OCI-LY1 (cell line): ENCODE results near the gene THUMPD2.

ENCODE experiments used
- CTCF ChIP-seq: fragments of 200-600 bp; sonication (generic), shearing (Covaris generic); IDR thresholded peaks from 2 replicates; pipeline ENCODE4 v1.5.1; 2017; ENCODE audit warnings: mild to moderate bottlenecking, antibody characterized with exemption, low read length, moderate library complexity, mixed read lengths
- EZH2 ChIP-seq: fragments of 200-600 bp; sonication (generic), shearing (Covaris generic); IDR thresholded peaks from 2 replicates; pipeline ENCODE4 v1.8.0; 2017; ENCODE audit warnings: borderline replicate concordance, mixed run types, mild to moderate bottlenecking, antibody characterized with exemption, low read length, moderate library complexity, mixed read lengths

GRCh38 chr2:39778775-39779340 is at the start of gene THUMPD2:
- TF ChIP-seq CTCF (no peak), EZH2 (no peak)
